Activated naive CD8-positive, alpha-beta T cell treated with anti-CD3 and anti-CD28 coated beads, Interleukin-2, amount 10 ng/mL, durations not matched to agents 7 days and 5 days (primary cell): Measurements from ENCODE around the gene SLC35E4. TPM values are rescaled to one million over a fixed set of nuclear protein-coding genes. Genes with fewer than 3 reads are reported as not detected.
A peak's percentile ranks its signal among the peaks of the same experiment; 100 is the strongest.

Experiments
- ATAC-seq: fragments of 150-1000 bp; cut with Tn5 transposase; one replicate; pipeline ENCODE4 v1.10.0; 2021; ENCODE audit warnings: low read depth, moderate library complexity
- POLR2A ChIA-PET: fragments of 350-600 bp; sonication (Branson Sonifier 250); formaldehyde crosslinking; loops from one replicate; lab custom pipeline; 2021; ENCODE audit warnings: antibody characterized with exemption; lab: Charles Lee
- DNase-seq: peaks from one replicate; pipeline ENCODE4 v3.0.0; 2021
- H3K27ac Mint-ChIP-seq: one replicate; pipeline ENCODE4 v1.8.0; 2022; ENCODE audit warnings: mild to moderate bottlenecking, mixed read lengths
- H3K27me3 Mint-ChIP-seq: one replicate; pipeline ENCODE4 v1.8.0; 2022; ENCODE audit warnings: mild to moderate bottlenecking, moderate library complexity, mixed read lengths
- H3K36me3 Mint-ChIP-seq: one replicate; pipeline ENCODE4 v1.8.0; 2021; ENCODE audit warnings: mild to moderate bottlenecking, mixed read lengths
- H3K4me1 Mint-ChIP-seq: one replicate; pipeline ENCODE4 v1.8.0; 2021; ENCODE audit warnings: mixed read lengths
- H3K4me3 Mint-ChIP-seq: one replicate; pipeline ENCODE4 v1.8.0; 2022; ENCODE audit warnings: mild to moderate bottlenecking, moderate library complexity, mixed read lengths
- H3K9me3 Mint-ChIP-seq: one replicate; pipeline ENCODE4 v1.8.0; 2021; ENCODE audit warnings: mixed read lengths
- total RNA-seq, 2 experiments: library from RNA; stranded (reverse); gene quantifications; one replicate each; pipeline ENCODE4 v1.2.3, GENCODE V29; 2021

The SLC35E4 gene
- total RNA-seq, 2 experiments from 2014 or later: 1.5 to 2.4 TPM

DNA sequence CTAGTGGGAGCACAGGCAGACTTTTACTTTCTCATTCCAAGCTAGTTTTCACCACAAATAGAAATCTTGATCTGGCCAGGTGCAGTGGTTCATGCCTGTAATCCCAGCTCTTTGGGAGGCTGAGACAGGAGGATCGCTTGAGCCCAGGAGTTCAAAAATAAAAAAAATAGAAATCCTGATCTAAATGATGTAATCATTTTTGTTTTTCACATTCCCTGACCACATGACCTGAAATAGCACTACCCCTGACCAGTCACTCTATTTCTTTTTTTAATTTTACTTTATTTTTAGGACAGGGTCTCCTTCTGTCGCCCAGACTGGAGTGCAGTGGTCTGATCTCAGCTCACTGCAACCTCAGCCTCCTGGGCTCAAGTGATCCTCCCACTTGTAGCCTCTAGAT lies 30.9 kb upstream of the SLC35E4 start:
- no peak for ATAC-seq
- POLR2A ChIA-PET: interaction anchor here (0.7 kb wide), 1 partner anchor 30 kb away, joined by 3 read pairs; no protein-coding TSS in a partner anchor
- no peaks in the 10 kb centered on the region for H3K36me3 Mint-ChIP-seq

GRCh38 chr22:30605449-30606110 lies 30.0 kb upstream of the SLC35E4 start:
- peaks cover 38% of the 10 kb centered on the region for H3K4me1 Mint-ChIP-seq
- peaks cover 21% of the 10 kb centered on the region for H3K27me3 Mint-ChIP-seq
- peak overlapping the region; percentile 12 for H3K4me3 Mint-ChIP-seq
- DNase-seq (peak; percentile 41), ATAC-seq (no peak)
- H3K36me3 Mint-ChIP-seq: no peaks in the 10 kb centered on the region
- H3K27ac Mint-ChIP-seq: no peak overlapping the region
- POLR2A ChIA-PET: no interaction called here
- H3K9me3 Mint-ChIP-seq: no peaks in the 10 kb centered on the region

More for the DNA sequence above, 30.9 kb upstream of the SLC35E4 start:
- H3K9me3 Mint-ChIP-seq: no peaks in the 10 kb centered on the region
- no peak overlapping the region for H3K27ac Mint-ChIP-seq
- H3K4me1 Mint-ChIP-seq: peaks cover 33% of the 10 kb centered on the region
- no peak for DNase-seq
- H3K4me3 Mint-ChIP-seq: no peak overlapping the region
- peaks cover 24% of the 10 kb centered on the region for H3K27me3 Mint-ChIP-seq

- peaks cover 35% of the 10 kb centered on the region for H3K4me1 Mint-ChIP-seq
- peaks cover 11% of the 10 kb centered on the region for H3K27me3 Mint-ChIP-seq
- peak; percentile 55 for DNase-seq
- H3K9me3 Mint-ChIP-seq: no peaks in the 10 kb centered on the region
- peak; percentile 73 for ATAC-seq
- peak within 1 kb of the TSS; percentile 75 for H3K27ac Mint-ChIP-seq
- POLR2A ChIA-PET: interaction anchor here (1.0 to 1.4 kb wide), 2 partner anchors 28 to 149 kb away, joined by 3 to 5 read pairs; partner anchors contain the start of gene SLC35E4
- H3K4me3 Mint-ChIP-seq: peak within 1 kb of the TSS; percentile 81
- no peaks in the 10 kb centered on the region for H3K36me3 Mint-ChIP-seq
These were observed 28.9 kb upstream of the SLC35E4 start, which contains the start of gene TCN2 for GRCh38 chr22:30606455-30607299. TCN2 (plus strand) TSS chr22:30607174; CDS start chr22:30607332, 158 bp downstream.

- Mint-ChIP-seq H3K4me3 (peak overlapping the region; percentile 81), H3K27me3 (peaks cover 10% of the 10 kb centered on the region), H3K9me3 (no peaks in the 10 kb centered on the region), H3K36me3 (no peaks in the 10 kb centered on the region), H3K4me1 (peaks cover 35% of the 10 kb centered on the region), H3K27ac (peak overlapping the region; percentile 75)
- ATAC-seq (no peak), DNase-seq (no peak)
- POLR2A ChIA-PET: interaction anchor here (1.0 to 1.6 kb wide), 3 partner anchors 16 to 148 kb away, joined by 3 to 5 read pairs (median 4); partner anchors contain the start of genes PES1 and SLC35E4
These were observed 28.2 kb upstream of the SLC35E4 start for GRCh38 chr22:30607300-30607930.

GRCh38 chr22:30607939-30608338 lies 27.6 kb upstream of the SLC35E4 start:
- Mint-ChIP-seq H3K27ac (no peak overlapping the region), H3K27me3 (peaks cover 10% of the 10 kb centered on the region), H3K36me3 (no peaks in the 10 kb centered on the region), H3K9me3 (no peaks in the 10 kb centered on the region), H3K4me1 (peaks cover 35% of the 10 kb centered on the region), H3K4me3 (no peak overlapping the region)
- POLR2A ChIA-PET: interaction anchor here (1.6 kb wide), 1 partner anchor 17 kb away, joined by 4 read pairs; the partner anchor contains the start of gene PES1
- DNase-seq (no peak), ATAC-seq (no peak)

- H3K27ac Mint-ChIP-seq: peak overlapping the region; percentile 27
- peaks cover 10% of the 10 kb centered on the region for H3K27me3 Mint-ChIP-seq
- POLR2A ChIA-PET: interaction anchor here (0.6 to 1.6 kb wide), 3 partner anchors 14 to 25 kb away, joined by 3 to 4 read pairs (median 3); partner anchors contain the start of gene PES1
- H3K4me1 Mint-ChIP-seq: peaks cover 35% of the 10 kb centered on the region
- no peaks in the 10 kb centered on the region for H3K9me3 Mint-ChIP-seq
- no peak overlapping the region for H3K4me3 Mint-ChIP-seq
- ATAC-seq: peak; percentile 62
- no peak for DNase-seq
- H3K36me3 Mint-ChIP-seq: no peaks in the 10 kb centered on the region
These were observed 26.1 kb upstream of the SLC35E4 start for GRCh38 chr22:30609260-30610185.

- ATAC-seq (no peak), DNase-seq (no peak)
- H3K9me3 Mint-ChIP-seq: no peaks in the 10 kb centered on the region
- peaks cover 35% of the 10 kb centered on the region for H3K4me1 Mint-ChIP-seq
- no peaks in the 10 kb centered on the region for H3K36me3 Mint-ChIP-seq
- no peak overlapping the region for H3K27ac Mint-ChIP-seq
- H3K4me3 Mint-ChIP-seq: no peak overlapping the region
- POLR2A ChIA-PET: interaction anchor here (1.1 kb wide), 1 partner anchor 24 kb away, joined by 3 read pairs; no protein-coding TSS in a partner anchor
- peaks cover 8% of the 10 kb centered on the region for H3K27me3 Mint-ChIP-seq
These were observed 25.3 kb upstream of the SLC35E4 start for GRCh38 chr22:30610299-30610698.

GRCh38 chr22:30611197-30611596 lies 24.4 kb upstream of the SLC35E4 start:
- Mint-ChIP-seq H3K36me3 (no peaks in the 10 kb centered on the region), H3K4me1 (peaks cover 30% of the 10 kb centered on the region), H3K27me3 (peaks cover 6% of the 10 kb centered on the region), H3K27ac (no peak overlapping the region), H3K9me3 (no peaks in the 10 kb centered on the region), H3K4me3 (no peak overlapping the region)
- POLR2A ChIA-PET: no interaction called here
- DNase-seq: no peak
- ATAC-seq: no peak

GRCh38 chr22:30612789-30613188 lies 22.8 kb upstream of the SLC35E4 start:
- Mint-ChIP-seq H3K4me1 (peaks cover 18% of the 10 kb centered on the region), H3K9me3 (no peaks in the 10 kb centered on the region), H3K4me3 (no peak overlapping the region), H3K27me3 (peaks cover 7% of the 10 kb centered on the region), H3K36me3 (no peaks in the 10 kb centered on the region), H3K27ac (no peak overlapping the region)
- no peak for ATAC-seq
- DNase-seq: no peak
- POLR2A ChIA-PET: no interaction called here

- no peak overlapping the region for H3K4me3 Mint-ChIP-seq
- H3K27me3 Mint-ChIP-seq: peaks cover 4% of the 10 kb centered on the region
- no peak overlapping the region for H3K27ac Mint-ChIP-seq
- H3K9me3 Mint-ChIP-seq: no peaks in the 10 kb centered on the region
- DNase-seq: no peak
- ATAC-seq: no peak
- peaks cover 7% of the 10 kb centered on the region for H3K4me1 Mint-ChIP-seq
- POLR2A ChIA-PET: no interaction called here
- no peaks in the 10 kb centered on the region for H3K36me3 Mint-ChIP-seq
These were observed 21.3 kb upstream of the SLC35E4 start for GRCh38 chr22:30614268-30614667.

- Mint-ChIP-seq H3K36me3 (no peaks in the 10 kb centered on the region), H3K4me1 (peaks cover 5% of the 10 kb centered on the region), H3K9me3 (no peaks in the 10 kb centered on the region), H3K4me3 (no peak overlapping the region), H3K27ac (no peak overlapping the region), H3K27me3 (peaks cover 4% of the 10 kb centered on the region)
- ATAC-seq (no peak), DNase-seq (no peak)
- POLR2A ChIA-PET: no interaction called here
These were observed 20.7 kb upstream of the SLC35E4 start for GRCh38 chr22:30614879-30615278.

GRCh38 chr22:30615543-30615954 lies 20.0 kb upstream of the SLC35E4 start:
- Mint-ChIP-seq H3K4me1 (peaks cover under 1% of the 10 kb centered on the region), H3K27me3 (peaks cover 4% of the 10 kb centered on the region), H3K27ac (no peak overlapping the region), H3K4me3 (no peak overlapping the region), H3K36me3 (no peaks in the 10 kb centered on the region), H3K9me3 (no peaks in the 10 kb centered on the region)
- DNase-seq: no peak
- POLR2A ChIA-PET: no interaction called here
- ATAC-seq: no peak
